HepG2 (cell line): ENCODE results near the gene TBX6. TPM values are rescaled to one million over a fixed set of nuclear protein-coding genes. Genes with fewer than 3 reads are reported as not detected.

Experiments
- BRCA1 ChIP-seq: sonication (generic); formaldehyde crosslinking; IDR thresholded peaks from 2 replicates; pipeline ENCODE4 v1.4.0; 2020; ENCODE audit warnings: missing genetic modification reagents
- CREB1 ChIP-seq, 2 experiments: fragments of 450-650 bp in 1 of 2; IDR thresholded peaks; 2 replicates each; pipeline ENCODE4 v1.6.1; 2016 to 2017; ENCODE audit warnings: control low read depth in 1 of 2, mild to moderate bottlenecking in 1 of 2, missing compliant biosample characterization in 1 of 2, missing genetic modification characterization in 1 of 2
- ESRRA ChIP-seq: sonication (generic); formaldehyde crosslinking; IDR thresholded peaks from 2 replicates; pipeline ENCODE4 v1.5.1; 2020; ENCODE audit warnings: mild to moderate bottlenecking, low read depth, missing genetic modification reagents
- IRF2 ChIP-seq: IDR thresholded peaks from 2 replicates; pipeline ENCODE4 v1.6.1; 2018; ENCODE audit warnings: missing genetic modification reagents, missing compliant biosample characterization
- KDM2A ChIP-seq: sonication (generic); formaldehyde crosslinking; IDR thresholded peaks from 2 replicates; pipeline ENCODE4 v1.4.0; 2020; ENCODE audit warnings: low read depth, missing genetic modification reagents, borderline replicate concordance
- SALL2 ChIP-seq: sonication (generic); formaldehyde crosslinking; IDR thresholded peaks from 2 replicates; pipeline ENCODE4 v1.8.1; 2023; ENCODE audit warnings: mild to moderate bottlenecking, missing genetic modification reagents, inconsistent platforms
- TSC22D2 ChIP-seq: sonication (generic); formaldehyde crosslinking; IDR thresholded peaks from 2 replicates; pipeline ENCODE4 v1.5.1; 2020; ENCODE audit warnings: missing genetic modification reagents, mild to moderate bottlenecking, borderline replicate concordance
- YEATS4 ChIP-seq: sonication (generic); formaldehyde crosslinking; IDR thresholded peaks from 2 replicates; pipeline ENCODE4 v1.4.0; 2020; ENCODE audit warnings: missing genetic modification reagents, borderline replicate concordance
- ZBTB20 ChIP-seq: sonication (generic); formaldehyde crosslinking; IDR thresholded peaks from 2 replicates; pipeline ENCODE4 v1.8.1; 2023; ENCODE audit warnings: missing genetic modification reagents, low read depth, mild to moderate bottlenecking, borderline replicate concordance
- ZMYM2 ChIP-seq: sonication (generic); formaldehyde crosslinking; IDR thresholded peaks from 2 replicates; pipeline ENCODE4 v1.8.0; 2022; ENCODE audit warnings: mild to moderate bottlenecking, missing genetic modification reagents
- ZNF235 ChIP-seq: sonication (generic); formaldehyde crosslinking; IDR thresholded peaks from 2 replicates; pipeline ENCODE4 v1.8.1; 2023; ENCODE audit warnings: mild to moderate bottlenecking, missing genetic modification reagents, borderline replicate concordance
- ZNF350 ChIP-seq: sonication (generic); formaldehyde crosslinking; IDR thresholded peaks from 2 replicates; pipeline ENCODE4 v1.4.0; 2020; ENCODE audit warnings: mild to moderate bottlenecking, low read depth, missing genetic modification reagents, borderline replicate concordance
- ZNF484 ChIP-seq: sonication (generic); formaldehyde crosslinking; IDR thresholded peaks from 2 replicates; pipeline ENCODE4 v1.5.1; 2020; ENCODE audit warnings: mild to moderate bottlenecking, low read depth, missing genetic modification reagents, borderline replicate concordance
- ZNF614 ChIP-seq: IDR thresholded peaks from 2 replicates; pipeline ENCODE4 v1.6.1; 2018; ENCODE audit warnings: missing biosample characterization, missing genetic modification reagents, inconsistent platforms, borderline replicate concordance
- ZNF674 ChIP-seq: sonication (generic); formaldehyde crosslinking; IDR thresholded peaks from 2 replicates; pipeline ENCODE4 v1.5.0; 2020; ENCODE audit warnings: low read depth, mild to moderate bottlenecking, missing genetic modification reagents
- polyA plus RNA-seq, 8 experiments: library from polyadenylated mRNA; depleted of rRNA in 3 of 8; stranded (reverse) in 7 of 8; unstranded in 1 of 8; fragments of >200 nt; fragmentation: Illumina TruSeq in 4 of 8; extraction: Trizol in 4 of 8; gene quantifications; 2 replicates each; pipeline versions ENCODE4 v1.2.1 to v1.2.3, GENCODE V29; 2011 to 2016; ENCODE audit warnings: low read depth in 4 of 8, missing spikeins in 1 of 8, mixed read lengths in 1 of 8; ENCODE audit not compliant: insufficient read depth in 1 of 8
- total RNA-seq, 5 experiments: library from RNA; depleted of rRNA; stranded (reverse); fragments of >200 nt; fragmentation: Illumina TruSeq; extraction: Trizol; gene quantifications; 2 replicates each; pipeline ENCODE4 v1.2.3, GENCODE V29; 2016; ENCODE audit warnings: low read depth in 1 of 5
- TF ChIP-seq, protein P1 (sequence below): sonication (generic); formaldehyde crosslinking; IDR thresholded peaks from 2 replicates; pipeline ENCODE4 v1.4.0; 2020; ENCODE audit warnings: missing genetic modification reagents, borderline replicate concordance
- TF ChIP-seq, protein P2 (sequence below): sonication (generic); formaldehyde crosslinking; conservative IDR thresholded peaks from 2 replicates; pipeline ENCODE4 v1.4.0; 2020; ENCODE audit warnings: mild to moderate bottlenecking, missing genetic modification reagents, moderate library complexity
- TF ChIP-seq, protein P3 (sequence below): IDR thresholded peaks from 2 replicates; pipeline ENCODE4 v1.6.1; 2016; ENCODE audit warnings: low read depth, borderline replicate concordance

The TBX6 gene
- total and polyA plus RNA-seq, 2 of the 13 experiments (the other 11 are each of a cell fraction or from before 2014, with no cell fraction given) = 0.24 to 0.42 TPM

DNA sequence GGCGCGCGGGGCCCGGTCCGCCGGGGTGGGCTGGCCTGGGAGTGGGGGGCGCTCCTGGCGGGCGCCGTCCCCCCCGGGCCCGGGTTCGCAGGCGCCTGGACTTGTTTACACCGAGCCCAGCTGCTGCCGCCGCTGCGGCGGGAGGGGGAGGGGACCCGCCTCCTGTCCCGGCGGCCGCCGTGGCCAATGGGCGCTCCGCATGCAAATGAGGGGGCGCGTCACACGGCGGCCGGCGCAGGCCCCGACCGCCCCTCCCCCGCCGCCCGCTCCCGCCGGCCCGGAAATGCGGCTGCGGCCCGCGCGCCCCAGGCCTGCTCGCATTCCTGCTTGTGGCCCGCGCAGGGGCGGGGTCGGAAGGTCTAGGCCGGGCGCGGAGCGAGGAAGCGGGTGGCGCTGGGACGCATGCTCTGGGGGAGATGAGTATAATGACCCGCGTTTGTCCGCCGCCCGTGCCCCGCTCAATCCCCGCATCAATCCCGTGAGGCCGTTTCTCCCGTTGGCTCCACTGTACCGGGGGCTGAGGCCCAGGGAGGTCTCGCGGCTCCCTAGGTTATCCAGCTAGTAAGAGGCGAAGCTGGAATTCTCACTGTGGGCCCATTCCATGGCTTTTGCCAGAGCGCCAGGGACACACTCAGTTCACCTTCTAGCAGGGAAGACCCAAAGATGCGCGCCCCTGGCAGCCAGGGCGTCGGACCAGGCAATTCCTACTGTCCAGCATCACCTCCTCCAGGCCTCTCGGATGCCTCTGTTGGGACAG, 4.6 kb upstream of the TBX6 start, which contains the start of gene YPEL3 (continued):
- TF ChIP-seq, protein P1, sequence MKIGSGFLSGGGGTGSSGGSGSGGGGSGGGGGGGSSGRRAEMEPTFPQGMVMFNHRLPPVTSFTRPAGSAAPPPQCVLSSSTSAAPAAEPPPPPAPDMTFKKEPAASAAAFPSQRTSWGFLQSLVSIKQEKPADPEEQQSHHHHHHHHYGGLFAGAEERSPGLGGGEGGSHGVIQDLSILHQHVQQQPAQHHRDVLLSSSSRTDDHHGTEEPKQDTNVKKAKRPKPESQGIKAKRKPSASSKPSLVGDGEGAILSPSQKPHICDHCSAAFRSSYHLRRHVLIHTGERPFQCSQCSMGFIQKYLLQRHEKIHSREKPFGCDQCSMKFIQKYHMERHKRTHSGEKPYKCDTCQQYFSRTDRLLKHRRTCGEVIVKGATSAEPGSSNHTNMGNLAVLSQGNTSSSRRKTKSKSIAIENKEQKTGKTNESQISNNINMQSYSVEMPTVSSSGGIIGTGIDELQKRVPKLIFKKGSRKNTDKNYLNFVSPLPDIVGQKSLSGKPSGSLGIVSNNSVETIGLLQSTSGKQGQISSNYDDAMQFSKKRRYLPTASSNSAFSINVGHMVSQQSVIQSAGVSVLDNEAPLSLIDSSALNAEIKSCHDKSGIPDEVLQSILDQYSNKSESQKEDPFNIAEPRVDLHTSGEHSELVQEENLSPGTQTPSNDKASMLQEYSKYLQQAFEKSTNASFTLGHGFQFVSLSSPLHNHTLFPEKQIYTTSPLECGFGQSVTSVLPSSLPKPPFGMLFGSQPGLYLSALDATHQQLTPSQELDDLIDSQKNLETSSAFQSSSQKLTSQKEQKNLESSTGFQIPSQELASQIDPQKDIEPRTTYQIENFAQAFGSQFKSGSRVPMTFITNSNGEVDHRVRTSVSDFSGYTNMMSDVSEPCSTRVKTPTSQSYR (CRISPR knock-in tag) = peak; percentile 94
- TF ChIP-seq IRF2 = peak; percentile 70
- no peak for TF ChIP-seq BRCA1 (CRISPR knock-in tag)
- TF ChIP-seq ZMYM2 = peak; percentile 69; the same call in 1 of the 2 replicates
- peak; percentile 88; the same call in 1 of the 2 replicates for TF ChIP-seq TSC22D2 (CRISPR knock-in tag)
- TF ChIP-seq ZNF674 (CRISPR knock-in tag) = no peak
- TF ChIP-seq ZNF350 (CRISPR knock-in tag) = peak; percentile 60; the same call in 1 of the 2 replicates
- TF ChIP-seq ESRRA (CRISPR knock-in tag) = peak; percentile 55; the same call in 1 of the 2 replicates
- peak; percentile 44; the same call in 1 of the 2 replicates for TF ChIP-seq ZBTB20 (CRISPR knock-in tag)
- peak; percentile 89 for TF ChIP-seq KDM2A (CRISPR knock-in tag)
- TF ChIP-seq CREB1 (IDR thresholded peaks at IDR 0.05) = 0 out of 2 replicates have a peak, but pooled peaks have one; percentile 8
- TF ChIP-seq CREB1 (CRISPR knock-in tag; IDR thresholded peaks at IDR 0.05) = no peak
- TF ChIP-seq ZNF484 = peak; percentile 79; the same call in 1 of the 2 replicates
- TF ChIP-seq, protein P2, sequence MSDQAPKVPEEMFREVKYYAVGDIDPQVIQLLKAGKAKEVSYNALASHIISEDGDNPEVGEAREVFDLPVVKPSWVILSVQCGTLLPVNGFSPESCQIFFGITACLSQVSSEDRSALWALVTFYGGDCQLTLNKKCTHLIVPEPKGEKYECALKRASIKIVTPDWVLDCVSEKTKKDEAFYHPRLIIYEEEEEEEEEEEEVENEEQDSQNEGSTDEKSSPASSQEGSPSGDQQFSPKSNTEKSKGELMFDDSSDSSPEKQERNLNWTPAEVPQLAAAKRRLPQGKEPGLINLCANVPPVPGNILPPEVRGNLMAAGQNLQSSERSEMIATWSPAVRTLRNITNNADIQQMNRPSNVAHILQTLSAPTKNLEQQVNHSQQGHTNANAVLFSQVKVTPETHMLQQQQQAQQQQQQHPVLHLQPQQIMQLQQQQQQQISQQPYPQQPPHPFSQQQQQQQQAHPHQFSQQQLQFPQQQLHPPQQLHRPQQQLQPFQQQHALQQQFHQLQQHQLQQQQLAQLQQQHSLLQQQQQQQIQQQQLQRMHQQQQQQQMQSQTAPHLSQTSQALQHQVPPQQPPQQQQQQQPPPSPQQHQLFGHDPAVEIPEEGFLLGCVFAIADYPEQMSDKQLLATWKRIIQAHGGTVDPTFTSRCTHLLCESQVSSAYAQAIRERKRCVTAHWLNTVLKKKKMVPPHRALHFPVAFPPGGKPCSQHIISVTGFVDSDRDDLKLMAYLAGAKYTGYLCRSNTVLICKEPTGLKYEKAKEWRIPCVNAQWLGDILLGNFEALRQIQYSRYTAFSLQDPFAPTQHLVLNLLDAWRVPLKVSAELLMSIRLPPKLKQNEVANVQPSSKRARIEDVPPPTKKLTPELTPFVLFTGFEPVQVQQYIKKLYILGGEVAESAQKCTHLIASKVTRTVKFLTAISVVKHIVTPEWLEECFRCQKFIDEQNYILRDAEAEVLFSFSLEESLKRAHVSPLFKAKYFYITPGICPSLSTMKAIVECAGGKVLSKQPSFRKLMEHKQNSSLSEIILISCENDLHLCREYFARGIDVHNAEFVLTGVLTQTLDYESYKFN (CRISPR knock-in tag) = peak; percentile 65
- no peak for TF ChIP-seq SALL2 (CRISPR knock-in tag)
- TF ChIP-seq ZNF235 = no peak
- TF ChIP-seq ZNF614 (CRISPR knock-in tag) = peak; percentile 62; the same call in 1 of the 2 replicates
- TF ChIP-seq, protein P3, sequence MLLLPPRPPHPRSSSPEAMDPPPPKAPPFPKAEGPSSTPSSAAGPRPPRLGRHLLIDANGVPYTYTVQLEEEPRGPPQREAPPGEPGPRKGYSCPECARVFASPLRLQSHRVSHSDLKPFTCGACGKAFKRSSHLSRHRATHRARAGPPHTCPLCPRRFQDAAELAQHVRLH (CRISPR knock-in tag) = no peak
- TF ChIP-seq YEATS4 (CRISPR knock-in tag) = peak; percentile 67; the same call in 1 of the 2 replicates
